Smooth muscle cell (in vitro differentiated cells): ENCODE measurements around the gene TRIM73. TPM values are rescaled to one million over a fixed set of nuclear protein-coding genes. Genes with fewer than 3 reads are reported as not detected.
"Not testable (repeated sequence)": the region's sequence is repeated elsewhere in the genome, so short reads cannot be mapped to it uniquely, and the experiment has no call there.

Source experiments
- DNase-seq: peaks from one replicate; lab custom pipeline; 2025; ENCODE audit not compliant: unreplicated experiment; lab: John Stamatoyannopoulos, UW
- H2AFZ ChIP-seq: fragments of 200-600 bp; sonication (generic); 2 replicates; pipeline ENCODE4 v1.6.0; 2016; ENCODE audit warnings: antibody characterized with exemption, low read depth, mild to moderate bottlenecking
- H3F3A ChIP-seq: fragments of 200-600 bp; sonication (generic); 2 replicates; pipeline ENCODE4 v1.6.0; 2017; ENCODE audit warnings: antibody characterized with exemption, low read depth
- H3K27ac ChIP-seq: fragments of 200-600 bp; sonication (generic); 2 replicates; pipeline ENCODE4 v1.5.1; 2016; ENCODE audit warnings: low read depth, mild to moderate bottlenecking
- H3K27me3 ChIP-seq: fragments of 200-600 bp; sonication (generic); 2 replicates; pipeline ENCODE4 v1.6.1; 2016; ENCODE audit warnings: low read depth, mild to moderate bottlenecking
- H3K36me3 ChIP-seq: fragments of 200-600 bp; sonication (generic); 2 replicates; pipeline ENCODE4 v1.5.1; 2016; ENCODE audit warnings: low read depth
- H3K4me1 ChIP-seq: fragments of 200-600 bp; sonication (generic); 2 replicates; pipeline ENCODE4 v1.5.1; 2016; ENCODE audit warnings: low read depth
- H3K4me2 ChIP-seq: fragments of 200-600 bp; sonication (generic); 2 replicates; pipeline ENCODE4 v1.6.0; 2016; ENCODE audit warnings: mild to moderate bottlenecking
- H3K4me3 ChIP-seq: fragments of 200-600 bp; sonication (generic); 2 replicates; pipeline ENCODE4 v1.5.1; 2016; ENCODE audit warnings: mild to moderate bottlenecking
- H3K79me2 ChIP-seq: fragments of 200-600 bp; sonication (generic); 2 replicates; pipeline ENCODE4 v1.6.0; 2016; ENCODE audit warnings: low read depth, mild to moderate bottlenecking
- H3K9ac ChIP-seq: fragments of 200-600 bp; sonication (generic); 2 replicates; pipeline ENCODE4 v1.6.0; 2016; ENCODE audit warnings: low read depth
- H3K9me3 ChIP-seq: fragments of 200-600 bp; sonication (generic); replicated peaks from 2 replicates; pipeline ENCODE4 v1.5.1; 2016; ENCODE audit warnings: low read depth
- H4K20me1 ChIP-seq: fragments of 200-600 bp; sonication (generic); 2 replicates; pipeline ENCODE4 v1.6.0; 2016; ENCODE audit warnings: low read depth
- WGBS: methylation state at CpG from one replicate; pipeline ENCODE4 v1.1.7; 2016; ENCODE audit warnings: low lambda C conversion rate; 5-methylcytosine and 5-hydroxymethylcytosine counted together
- polyA plus RNA-seq: library from polyadenylated mRNA; unstranded; fragments of >200 nt; fragmentation: Nextera tagmentation; extraction: Ambion mirVana; gene quantifications from 2 replicates; pipeline ENCODE4 v1.2.1, GENCODE V29; 2016
- total RNA-seq: library from RNA; depleted of rRNA; stranded (reverse); fragments of >200 nt; gene quantifications from 2 replicates; pipeline ENCODE4 v1.2.3, GENCODE V29; 2014

TRIM73 gene
- total RNA-seq (1.2 and 22.4 TPM in 2 replicates), polyA plus RNA-seq (1.6 and 4.9 TPM in 2 replicates)

- not testable (repeated sequence) for H2AFZ ChIP-seq, H3K27ac ChIP-seq, H3K9ac ChIP-seq, H3K27me3 ChIP-seq, H3K79me2 ChIP-seq, H3K4me2 ChIP-seq, H3K4me3 ChIP-seq, H3K4me1 ChIP-seq, H3K36me3 ChIP-seq, DNase-seq, H4K20me1 ChIP-seq, H3K9me3 ChIP-seq, H3F3A ChIP-seq
- 86% methylated on average over 16 of the region's 34 CpGs for WGBS
These were observed at the start of gene TRIM73 for GRCh38 chr7:75395329-75395728. Gene TRIM73 (plus strand): TSS chr7:75395629. CDS start chr7:75398934, 3,305 bp downstream.

GRCh38 chr7:75358671-75359541 is 36.5 kb upstream of the TRIM73 start:
- H3K4me2 ChIP-seq, H3K9me3 ChIP-seq, DNase-seq, H4K20me1 ChIP-seq, H3K9ac ChIP-seq, H3K27ac ChIP-seq, H3K4me1 ChIP-seq, H3F3A ChIP-seq, H3K4me3 ChIP-seq, H2AFZ ChIP-seq, H3K79me2 ChIP-seq, H3K36me3 ChIP-seq, H3K27me3 ChIP-seq: not testable (repeated sequence)
- WGBS, result no CpG with 5 or more reads among the region's 70 CpGs

- H3K36me3 ChIP-seq, H3K27me3 ChIP-seq, H4K20me1 ChIP-seq, H3K9ac ChIP-seq, H3K79me2 ChIP-seq, DNase-seq, H3K27ac ChIP-seq, H3K9me3 ChIP-seq, H3K4me3 ChIP-seq, H3F3A ChIP-seq, H3K4me2 ChIP-seq, H3K4me1 ChIP-seq, H2AFZ ChIP-seq: not testable (repeated sequence)
- WGBS, result no CpG with 5 or more reads among the region's 29 CpGs
These were observed 35.9 kb upstream of the TRIM73 start for GRCh38 chr7:75359542-75359848.

GRCh38 chr7:75364079-75364478 is 31.4 kb upstream of the TRIM73 start:
- not testable (repeated sequence) for H3K4me2 ChIP-seq, H3K9me3 ChIP-seq, H3K9ac ChIP-seq, H3K4me3 ChIP-seq, H3K4me1 ChIP-seq, H3F3A ChIP-seq, H2AFZ ChIP-seq, H3K27me3 ChIP-seq, H3K27ac ChIP-seq, DNase-seq, H3K36me3 ChIP-seq, H4K20me1 ChIP-seq, H3K79me2 ChIP-seq
- no CpG with 5 or more reads among the region's 3 CpGs for WGBS

GRCh38 chr7:75366643-75367042 is 28.8 kb upstream of the TRIM73 start:
- not testable (repeated sequence) for H3K4me1 ChIP-seq, H3K4me3 ChIP-seq, H3F3A ChIP-seq, H3K79me2 ChIP-seq, DNase-seq, H3K4me2 ChIP-seq, H3K9me3 ChIP-seq, H3K9ac ChIP-seq, H4K20me1 ChIP-seq, H2AFZ ChIP-seq, H3K27me3 ChIP-seq, H3K27ac ChIP-seq, H3K36me3 ChIP-seq
- WGBS, result no CpG with 5 or more reads among the region's 5 CpGs

- H3K27ac ChIP-seq, H3K4me2 ChIP-seq, H3K27me3 ChIP-seq, H3K4me3 ChIP-seq, DNase-seq, H3K4me1 ChIP-seq, H3K9me3 ChIP-seq, H3K79me2 ChIP-seq, H3F3A ChIP-seq, H2AFZ ChIP-seq, H3K9ac ChIP-seq, H4K20me1 ChIP-seq, H3K36me3 ChIP-seq: not testable (repeated sequence)
- no CpG with 5 or more reads among the region's 9 CpGs for WGBS
These were observed 28.1 kb upstream of the TRIM73 start for GRCh38 chr7:75367313-75367712.

GRCh38 chr7:75374144-75374518 is 21.3 kb upstream of the TRIM73 start:
- H3K79me2 ChIP-seq, H3K9me3 ChIP-seq, H3K27me3 ChIP-seq, H4K20me1 ChIP-seq, H3K4me1 ChIP-seq, H3F3A ChIP-seq, H2AFZ ChIP-seq, H3K27ac ChIP-seq, H3K4me3 ChIP-seq, H3K4me2 ChIP-seq, H3K36me3 ChIP-seq, DNase-seq, H3K9ac ChIP-seq: not testable (repeated sequence)
- no CpG with 5 or more reads among the region's 4 CpGs for WGBS

GRCh38 chr7:75374519-75375317 is 20.7 kb upstream of the TRIM73 start:
- H3K9ac ChIP-seq, H2AFZ ChIP-seq, H3F3A ChIP-seq, H3K4me1 ChIP-seq, H3K4me2 ChIP-seq, DNase-seq, H3K4me3 ChIP-seq, H3K79me2 ChIP-seq, H3K9me3 ChIP-seq, H3K27ac ChIP-seq, H3K27me3 ChIP-seq, H4K20me1 ChIP-seq, H3K36me3 ChIP-seq: not testable (repeated sequence)
- WGBS, result no CpG with 5 or more reads among the region's 17 CpGs
